Breast epithelium (tissue), 3 donors: ENCODE data around the gene AMOTL1.

ENCODE experiments used
- CTCF ChIP-seq, 3 donors: fragments of 450-650 bp; IDR thresholded peaks; one replicate each; pipeline ENCODE4 v1.5.1; 2016 to 2017; ENCODE audit warnings: antibody characterized with exemption in 3 of 3, mild to moderate bottlenecking in 3 of 3, moderate library complexity in 3 of 3
- POLR2A ChIP-seq: fragments of 450-650 bp; IDR thresholded peaks from one replicate; pipeline ENCODE4 v1.6.1; 2016; ENCODE audit warnings: antibody characterized with exemption, mild to moderate bottlenecking, moderate library complexity
- POLR2AphosphoS5 ChIP-seq, 3 donors: sonication (generic); formaldehyde crosslinking; IDR thresholded peaks; one replicate each; pipeline ENCODE4 v1.6.1; 2017; ENCODE audit warnings: antibody characterized with exemption in 3 of 3

- TF ChIP-seq CTCF (IDR thresholded peaks at IDR 0.05) (no peak), POLR2AphosphoS5 (IDR thresholded peaks at IDR 0.05) (no peak), POLR2A (no peak)
Observed at GRCh38 chr11:94771390-94771789, 3.2 kb downstream of the AMOTL1 start.
